HEK293 (cell line): ENCODE data around the gene RUNX1.
A peak's percentile ranks its signal among the peaks of the same experiment; 100 is the strongest.

ENCODE experiments used
- CTCF ChIA-PET: fragments of 350-600 bp; formaldehyde crosslinking; extraction: SDS; loops from one replicate; lab custom pipeline; 2021; ENCODE audit warnings: antibody characterized with exemption; lab: Yijun Ruan, JAX
- POLR2A ChIA-PET: fragments of 300-600 bp; formaldehyde crosslinking; extraction: SDS; loops from one replicate; lab custom pipeline; 2020; ENCODE audit warnings: antibody characterized with exemption, inconsistent platforms; lab: Yijun Ruan, JAX
- H3K27ac ChIP-seq: fragments of 200-500 bp; sonication (Bioruptor generic); 2 replicates; pipeline ENCODE4 v1.5.1; 2014; ENCODE audit warnings: low read depth, low read length, control low read depth, inconsistent platforms; ENCODE audit errors: extremely low read depth
- H3K36me3 ChIP-seq, 2 experiments: fragments of 200-500 bp in 1 of 2; sonication (Bioruptor generic) in 1 of 2; 1 replicate in 1 of 2; 2 replicates in 1 of 2; pipeline ENCODE4 v1.5.1; 2014 to 2017; ENCODE audit warnings: inconsistent platforms in 2 of 2, low read length in 2 of 2; ENCODE audit not compliant: control insufficient read depth in 2 of 2, insufficient read depth in 1 of 2
- H3K4me1 ChIP-seq: fragments of 200-500 bp; sonication (Bioruptor generic); 2 replicates; pipeline ENCODE4 v1.5.1; 2014; ENCODE audit warnings: mild to moderate bottlenecking, low read length, inconsistent platforms; ENCODE audit not compliant: control insufficient read depth, insufficient read depth
- H3K4me3 ChIP-seq: 2 replicates; pipeline ENCODE4 v1.5.1; 2011; ENCODE audit warnings: low read depth, mild to moderate bottlenecking, control low read depth, low read length, moderate library complexity
- H3K9me3 ChIP-seq: fragments of 200-500 bp; sonication (Bioruptor generic); 2 replicates; pipeline ENCODE4 v1.5.1; 2014; ENCODE audit warnings: low read depth, low read length, inconsistent platforms; ENCODE audit not compliant: control insufficient read depth, insufficient read depth
- EGR2 ChIP-seq: fragments of 450-650 bp; formaldehyde crosslinking; IDR thresholded peaks from 2 replicates; pipeline ENCODE4 v1.5.1; 2016; ENCODE audit warnings: low read depth, missing biosample characterization, missing genetic modification characterization
- KLF10 ChIP-seq: fragments of 450-650 bp; IDR thresholded peaks from 2 replicates; pipeline ENCODE4 v1.5.1; 2018; ENCODE audit warnings: missing biosample characterization, mild to moderate bottlenecking, missing genetic modification characterization
- PATZ1 ChIP-seq: fragments of 450-650 bp; formaldehyde crosslinking; IDR thresholded peaks from 2 replicates; pipeline ENCODE4 v1.5.1; 2016; ENCODE audit warnings: missing biosample characterization, missing genetic modification characterization
- SALL2 ChIP-seq: fragments of 450-650 bp; formaldehyde crosslinking; IDR thresholded peaks from 2 replicates; pipeline ENCODE4 v1.5.0; 2017; ENCODE audit warnings: missing biosample characterization, mild to moderate bottlenecking, missing genetic modification characterization, borderline replicate concordance
- YY2 ChIP-seq: fragments of 450-650 bp; formaldehyde crosslinking; IDR thresholded peaks from 2 replicates; pipeline ENCODE4 v1.5.1; 2016; ENCODE audit warnings: missing biosample characterization, missing genetic modification characterization
- ZBTB17 ChIP-seq: fragments of 450-650 bp; formaldehyde crosslinking; IDR thresholded peaks from 2 replicates; pipeline ENCODE4 v1.5.1; 2016; ENCODE audit warnings: missing biosample characterization, missing genetic modification characterization
- ZBTB20 ChIP-seq: fragments of 450-650 bp; formaldehyde crosslinking; IDR thresholded peaks from 2 replicates; pipeline ENCODE4 v1.5.1; 2016; ENCODE audit warnings: missing biosample characterization, missing genetic modification characterization
- ZBTB48 ChIP-seq: fragments of 450-650 bp; formaldehyde crosslinking; IDR thresholded peaks from 2 replicates; pipeline ENCODE4 v1.5.1; 2016; ENCODE audit warnings: missing biosample characterization, missing genetic modification characterization
- ZFHX2 ChIP-seq: fragments of 450-650 bp; formaldehyde crosslinking; conservative IDR thresholded peaks from 2 replicates; pipeline ENCODE4 v1.5.1; 2016; ENCODE audit warnings: missing biosample characterization, missing genetic modification characterization
- ZNF19 ChIP-seq: fragments of 450-650 bp; formaldehyde crosslinking; IDR thresholded peaks from 2 replicates; pipeline ENCODE4; 2016; ENCODE audit warnings: missing biosample characterization, missing genetic modification characterization, low read depth
- ZNF335 ChIP-seq: fragments of 450-650 bp; formaldehyde crosslinking; conservative IDR thresholded peaks from 2 replicates; pipeline ENCODE4 v1.5.1; 2016; ENCODE audit warnings: missing biosample characterization, missing genetic modification characterization
- ZNF529 ChIP-seq: fragments of 450-650 bp; formaldehyde crosslinking; IDR thresholded peaks from 2 replicates; pipeline ENCODE4 v1.5.1; 2017; ENCODE audit warnings: missing genetic modification characterization, missing biosample characterization; ENCODE audit not compliant: insufficient replicate concordance
- ZNF555 ChIP-seq: fragments of 450-650 bp; formaldehyde crosslinking; conservative IDR thresholded peaks from 2 replicates; pipeline ENCODE4 v1.5.1; 2017; ENCODE audit warnings: missing biosample characterization, mild to moderate bottlenecking, missing genetic modification characterization, inconsistent platforms
- ZNF610 ChIP-seq: fragments of 450-650 bp; formaldehyde crosslinking; IDR thresholded peaks from 2 replicates; pipeline ENCODE4 v1.5.1; 2016; ENCODE audit warnings: missing biosample characterization, missing genetic modification characterization, borderline replicate concordance
- ZNF658 ChIP-seq: fragments of 450-650 bp; formaldehyde crosslinking; IDR thresholded peaks from 2 replicates; pipeline ENCODE4; 2016; ENCODE audit warnings: missing biosample characterization, missing genetic modification characterization
- ZNF660 ChIP-seq: fragments of 450-650 bp; IDR thresholded peaks from 2 replicates; pipeline ENCODE4 v1.5.1; 2018; ENCODE audit warnings: missing biosample characterization, mild to moderate bottlenecking, missing genetic modification characterization
- ZNF677 ChIP-seq: fragments of 450-650 bp; IDR thresholded peaks from 2 replicates; pipeline ENCODE4 v1.5.0; 2018; ENCODE audit warnings: missing biosample characterization, mild to moderate bottlenecking, missing genetic modification characterization, moderate library complexity
- ZNF768 ChIP-seq: fragments of 450-650 bp; formaldehyde crosslinking; IDR thresholded peaks from 2 replicates; pipeline ENCODE4 v1.5.1; 2018; ENCODE audit warnings: missing biosample characterization, mild to moderate bottlenecking, missing genetic modification characterization
- TF ChIP-seq, protein P1 (sequence below): fragments of 450-650 bp; formaldehyde crosslinking; IDR thresholded peaks from 2 replicates; pipeline ENCODE4 v1.5.1; 2017; ENCODE audit warnings: missing biosample characterization, missing genetic modification characterization

RUNX1 gene

GRCh38 chr21:35051287-35051818 lies 2.3 kb upstream of the RUNX1 start (continued):
- no peak for TF ChIP-seq SALL2 (tag by site-specific recombination)

- Histone ChIP-seq H3K27ac (no peak overlapping the region), H3K36me3 (no peaks in the 10 kb centered on the region), H3K4me3 (no peak overlapping the region), H3K4me1 (peaks cover 15% of the 10 kb centered on the region), H3K9me3 (no peaks in the 10 kb centered on the region)
- ChIA-PET POLR2A (no interaction called here), CTCF (interaction anchor here (0.6 to 1.7 kb wide), 13 partner anchors 9 to 1064 kb away, joined by 3 to 7 read pairs (median 3); no protein-coding TSS in a partner anchor)
- TF ChIP-seq ZNF555, result no peak
- TF ChIP-seq, protein P1, sequence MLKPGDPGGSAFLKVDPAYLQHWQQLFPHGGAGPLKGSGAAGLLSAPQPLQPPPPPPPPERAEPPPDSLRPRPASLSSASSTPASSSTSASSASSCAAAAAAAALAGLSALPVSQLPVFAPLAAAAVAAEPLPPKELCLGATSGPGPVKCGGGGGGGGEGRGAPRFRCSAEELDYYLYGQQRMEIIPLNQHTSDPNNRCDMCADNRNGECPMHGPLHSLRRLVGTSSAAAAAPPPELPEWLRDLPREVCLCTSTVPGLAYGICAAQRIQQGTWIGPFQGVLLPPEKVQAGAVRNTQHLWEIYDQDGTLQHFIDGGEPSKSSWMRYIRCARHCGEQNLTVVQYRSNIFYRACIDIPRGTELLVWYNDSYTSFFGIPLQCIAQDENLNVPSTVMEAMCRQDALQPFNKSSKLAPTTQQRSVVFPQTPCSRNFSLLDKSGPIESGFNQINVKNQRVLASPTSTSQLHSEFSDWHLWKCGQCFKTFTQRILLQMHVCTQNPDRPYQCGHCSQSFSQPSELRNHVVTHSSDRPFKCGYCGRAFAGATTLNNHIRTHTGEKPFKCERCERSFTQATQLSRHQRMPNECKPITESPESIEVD (tag by site-specific recombination), result no peak
- TF ChIP-seq ZFHX2 (tag by site-specific recombination), result 0 out of 2 replicates have a peak, but pooled peaks have one; percentile 23
- no peak for TF ChIP-seq ZNF658 (tag by site-specific recombination)
- no peak for TF ChIP-seq KLF10
- TF ChIP-seq YY2, result no peak
- TF ChIP-seq ZNF610, result no peak
- TF ChIP-seq ZNF677 (tag by site-specific recombination), result no peak
- 0 out of 2 replicates have a peak, but pooled peaks have one; percentile 22 for TF ChIP-seq ZNF335 (tag by site-specific recombination)
- peak; percentile 42; the same call in 1 of the 2 replicates for TF ChIP-seq EGR2 (tag by site-specific recombination)
These were observed 1.5 kb upstream of the RUNX1 start for GRCh38 chr21:35050348-35051286.

DNA sequence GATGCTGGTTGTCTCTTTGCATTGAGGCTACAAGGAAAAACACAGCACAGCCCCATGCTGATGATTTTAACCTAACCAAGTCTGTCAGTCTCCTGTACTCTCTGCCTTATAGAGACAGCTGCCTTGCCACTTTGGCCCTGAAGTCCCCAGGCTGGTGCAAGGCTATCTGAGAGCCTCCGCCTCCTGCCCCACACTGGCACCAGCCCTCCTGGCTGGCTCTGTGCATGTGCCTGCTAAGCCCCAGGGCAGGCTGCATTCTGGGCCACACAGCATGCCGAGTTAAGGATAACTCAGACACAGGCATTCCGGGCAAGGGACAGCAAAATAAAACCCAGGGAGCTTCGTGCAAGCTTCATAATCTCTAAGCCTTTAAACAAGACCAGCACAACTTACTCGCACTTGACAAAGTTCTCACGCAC lies 910 bp downstream of the RUNX1 start:
- ChIA-PET CTCF (interaction anchor here (0.6 to 0.8 kb wide), 3 partner anchors 353 to 840 kb away, joined by 3 read pairs; no protein-coding TSS in a partner anchor), POLR2A (interaction anchor here (1.5 kb wide), 1 partner anchor 159 kb away, joined by 15 read pairs; no protein-coding TSS in a partner anchor)
- H3K36me3 ChIP-seq, result no peaks in the 10 kb centered on the region
- H3K9me3 ChIP-seq, result no peaks in the 10 kb centered on the region
- TF ChIP-seq ZBTB20 (tag by site-specific recombination) (0 out of 2 replicates have a peak, but pooled peaks have one; percentile 24), ZNF768 (tag by site-specific recombination) (no peak), ZBTB17 (tag by site-specific recombination) (peak; percentile 50)
- H3K4me1 ChIP-seq, result peaks cover 15% of the 10 kb centered on the region
- no peak overlapping the region; the same call in 1 of the 2 replicates for H3K27ac ChIP-seq
- H3K4me3 ChIP-seq, result no peak overlapping the region

DNA sequence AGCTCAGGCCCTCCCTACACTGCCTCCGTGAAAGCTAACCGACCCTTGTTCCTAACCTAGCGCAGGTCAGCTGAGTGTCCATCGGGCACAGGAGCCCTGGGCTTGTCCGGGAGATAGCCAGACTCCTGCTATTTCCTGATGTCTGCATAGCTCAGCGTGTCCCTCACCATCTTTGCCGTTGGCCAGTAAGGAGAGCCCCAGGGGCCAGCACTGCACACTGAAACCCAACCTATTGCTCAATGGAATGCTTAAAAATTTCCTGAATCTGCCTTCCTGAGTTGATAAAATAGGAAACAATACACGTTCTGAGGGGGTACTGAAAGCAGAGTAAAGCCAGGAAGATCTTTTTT lies 2.2 kb downstream of the RUNX1 start:
- ChIA-PET POLR2A (interaction anchor here (0.6 to 1.5 kb wide), 4 partner anchors 27 to 291 kb away, joined by 3 to 15 read pairs (median 6); no protein-coding TSS in a partner anchor), CTCF (interaction anchor here (0.6 to 1.4 kb wide), 6 partner anchors 14 to 832 kb away, joined by 3 to 4 read pairs (median 3); no protein-coding TSS in a partner anchor)
- TF ChIP-seq ZNF660 (tag by site-specific recombination) (no peak), ZBTB48 (tag by site-specific recombination) (no peak), ZNF529 (tag by site-specific recombination) (no peak), ZNF19 (tag by site-specific recombination) (no peak), ZNF555 (no peak), PATZ1 (tag by site-specific recombination) (no peak)
- Histone ChIP-seq H3K27ac (no peak overlapping the region; the same call in 1 of the 2 replicates), H3K9me3 (no peaks in the 10 kb centered on the region), H3K4me3 (no peak overlapping the region), H3K36me3 (no peaks in the 10 kb centered on the region), H3K4me1 (peaks cover 15% of the 10 kb centered on the region)
